Testis (tissue), 3 donors: Measurements from ENCODE around the gene OTX1. TPM values are rescaled to one million over a fixed set of nuclear protein-coding genes. Genes with fewer than 3 reads are reported as not detected.
"Not testable (repeated sequence)": the region's sequence is repeated elsewhere in the genome, so short reads cannot be mapped to it uniquely, and the experiment has no call there.

Source experiments
- DNase-seq: peaks from one replicate; pipeline ENCODE4 v3.0.0-alpha.2; 2019
- H3K27ac ChIP-seq, 2 donors: fragments of 200-600 bp; sonication (generic); one replicate each; pipeline ENCODE4 v1.5.1; 2019
- H3K27me3 ChIP-seq: fragments of 200-600 bp; sonication (generic); one replicate; pipeline ENCODE4 v1.5.1; 2019
- H3K36me3 ChIP-seq: fragments of 200-600 bp; sonication (generic); one replicate; pipeline ENCODE4 v1.5.1; 2017; ENCODE audit warnings: low read depth; ENCODE audit errors: missing control alignments
- H3K4me1 ChIP-seq: fragments of 200-600 bp; sonication (generic); one replicate; pipeline ENCODE4 v1.5.1; 2019
- H3K4me3 ChIP-seq, 2 donors: fragments of 200-600 bp; sonication (generic); one replicate each; pipeline ENCODE4 v1.5.1; 2017 to 2019
- H3K9me3 ChIP-seq: fragments of 200-600 bp; sonication (generic); one replicate; pipeline ENCODE4 v1.5.1; 2017
- CTCF ChIP-seq, 3 experiments: fragments of 450-650 bp in 2 of 3; fragments of 200-600 bp in 1 of 3; sonication (generic) in 1 of 3; IDR thresholded peaks; one replicate each; pipeline ENCODE4 v1.5.1; 2016 to 2019; ENCODE audit warnings: antibody characterized with exemption in 3 of 3, mild to moderate bottlenecking in 2 of 3, moderate library complexity in 1 of 3
- POLR2A ChIP-seq: fragments of 450-650 bp; IDR thresholded peaks from one replicate; pipeline ENCODE4 v1.6.1; 2017; ENCODE audit warnings: antibody characterized with exemption, mild to moderate bottlenecking, moderate library complexity
- WGBS, 2 donors: methylation state at CpG; one replicate each; pipeline ENCODE4 v1.1.5; 2018; 5-methylcytosine and 5-hydroxymethylcytosine counted together
- intact Hi-C: fragments of 100-400 bp; cut with DNase I; formaldehyde crosslinking; loops from one replicate; pipeline ENCODE4 v1.15.1; 2023; ENCODE audit warnings: low total_unique reads
- polyA plus RNA-seq: library from polyadenylated mRNA; stranded (reverse); fragments of 350-450 nt; fragmentation: Illumina TruSeq; extraction: RNeasy Lipid Tissue Mini Kit (QIAGEN cat#74804); gene quantifications from one replicate; pipeline ENCODE4 v1.2.3, GENCODE V29; 2014; ENCODE audit warnings: low read depth, low replicate concordance; ENCODE audit not compliant: insufficient read depth
- total RNA-seq, 2 donors: library from RNA; depleted of rRNA; stranded (reverse); fragments of >200 nt; gene quantifications; one replicate each; pipeline ENCODE4 v1.2.3, GENCODE V29; 2016

Gene OTX1
- total and polyA plus RNA-seq, 3 donors from 2014 or later, result 0.36 to 0.56 (median 0.39) TPM

- Histone ChIP-seq H3K9me3 (no peaks in the 10 kb centered on the region), H3K4me1 (no peaks in the 10 kb centered on the region), H3K4me3 (no peak overlapping the region), H3K27me3 (no peaks in the 10 kb centered on the region), H3K27ac (no peak overlapping the region), H3K36me3 (no peaks in the 10 kb centered on the region)
- 92 to 95% methylated on average over 2 of the region's 2 CpGs for WGBS, 2 donors
- TF ChIP-seq POLR2A (no peak), CTCF (IDR thresholded peaks at IDR 0.05) (no peak)
- intact Hi-C loops, result no loop called here
- no peak for DNase-seq
These were observed 21.0 kb downstream of the OTX1 start for GRCh38 chr2:63071664-63072063.

GRCh38 chr2:63073994-63074393, 23.4 kb downstream of the OTX1 start:
- intact Hi-C loops, result no loop called here
- TF ChIP-seq CTCF (IDR thresholded peaks at IDR 0.05), result no peak

DNA sequence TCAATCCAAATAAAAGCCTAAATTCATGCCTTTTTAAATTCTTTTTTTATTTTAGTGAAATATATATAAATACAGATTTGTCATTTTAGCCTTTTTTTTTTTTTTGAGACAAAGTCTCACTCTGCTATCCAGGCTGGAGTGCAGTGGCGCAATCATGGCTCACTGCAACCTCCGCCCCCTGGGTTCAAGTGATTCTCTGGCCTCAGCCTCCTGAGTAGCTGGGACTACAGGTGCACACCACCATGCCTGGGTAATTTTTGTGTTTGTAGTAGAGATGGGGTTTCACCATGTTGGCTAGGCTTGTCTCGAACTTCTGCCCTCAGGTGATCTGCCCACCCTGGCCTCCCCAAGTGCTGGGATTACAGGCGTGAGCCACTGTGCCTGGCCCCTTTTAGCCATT, 23.8 kb downstream of the OTX1 start:
- H3K4me1 ChIP-seq, H3K9me3 ChIP-seq, H3K36me3 ChIP-seq, H3K27me3 ChIP-seq, DNase-seq, H3K4me3 ChIP-seq, H3K27ac ChIP-seq, intact Hi-C loops: not testable (repeated sequence)
- WGBS, 2 donors, result 92 to 93% methylated on average over 4 of the region's 4 CpGs

More at GRCh38 chr2:63073994-63074393, 23.4 kb downstream of the OTX1 start:
- Histone ChIP-seq H3K27me3 (no peaks in the 10 kb centered on the region), H3K27ac (no peak overlapping the region), H3K9me3 (no peaks in the 10 kb centered on the region), H3K36me3 (no peaks in the 10 kb centered on the region), H3K4me1 (no peaks in the 10 kb centered on the region), H3K4me3 (no peak overlapping the region)
- WGBS, 2 donors, result 88 to 91% methylated on average over 3 of the region's 3 CpGs
- DNase-seq, result no peak

DNA sequence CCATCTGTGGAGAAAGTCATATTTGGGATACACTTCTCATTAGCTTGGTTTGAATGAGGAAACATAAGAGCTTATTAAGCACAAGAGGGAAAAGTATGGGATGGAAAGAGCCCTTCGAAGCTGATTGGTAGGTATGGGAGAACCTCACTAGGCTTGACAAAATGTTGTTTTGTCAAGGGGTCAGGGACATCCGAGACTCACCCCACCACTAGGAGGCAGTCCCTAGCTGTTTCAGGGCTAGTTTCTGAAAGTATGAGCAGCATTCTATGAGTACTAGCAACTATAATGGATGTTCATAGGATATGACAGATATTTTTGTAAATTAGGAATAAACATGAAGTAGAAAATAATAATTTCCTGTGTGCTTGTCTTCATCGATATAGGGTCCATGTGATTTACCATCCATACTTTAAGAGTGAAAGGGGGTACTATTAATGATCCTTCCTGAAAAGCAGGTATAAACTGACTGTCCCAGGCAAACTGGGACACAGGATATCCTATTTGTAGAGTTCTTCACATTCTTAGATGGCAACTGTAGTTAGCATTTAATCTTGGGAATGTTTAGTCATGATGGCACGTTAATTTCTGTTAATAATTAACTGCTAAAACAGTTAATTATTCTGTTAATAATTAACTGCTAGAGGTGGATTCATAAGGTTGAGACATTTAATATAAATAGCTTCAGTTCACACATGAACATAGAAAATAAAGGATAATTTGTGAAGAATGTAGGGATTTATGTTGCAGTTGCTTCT, 28.4 kb downstream of the OTX1 start:
- Histone ChIP-seq H3K4me1 (no peaks in the 10 kb centered on the region), H3K9me3 (no peaks in the 10 kb centered on the region), H3K27me3 (no peaks in the 10 kb centered on the region), H3K27ac (no peak overlapping the region), H3K36me3 (no peaks in the 10 kb centered on the region), H3K4me3 (no peak overlapping the region)
- 74 to 86% methylated on average over 4 of the region's 4 CpGs for WGBS, 2 donors
- intact Hi-C loops, result no loop called here
- TF ChIP-seq CTCF (IDR thresholded peaks at IDR 0.05), result no peak
- TF ChIP-seq POLR2A, result no peak
- DNase-seq, result no peak

- TF ChIP-seq CTCF (IDR thresholded peaks at IDR 0.05) (no peak), POLR2A (no peak)
- WGBS, 2 donors, result 87 to 91% methylated on average over 4 of the region's 4 CpGs
- H3K27me3 ChIP-seq, result no peaks in the 10 kb centered on the region
- intact Hi-C loops, result no loop called here
- H3K4me1 ChIP-seq, result no peaks in the 10 kb centered on the region
- no peak for DNase-seq
- no peaks in the 10 kb centered on the region for H3K9me3 ChIP-seq
- H3K4me3 ChIP-seq, result no peak overlapping the region
- H3K36me3 ChIP-seq, result no peaks in the 10 kb centered on the region
- H3K27ac ChIP-seq, result no peak overlapping the region
These were observed 30.8 kb downstream of the OTX1 start for GRCh38 chr2:63081404-63081803.
